HepG2 (cell line): ENCODE measurements around the gene IGFBP7. TPM values are rescaled to one million over a fixed set of nuclear protein-coding genes. Genes with fewer than 3 reads are reported as not detected.

ENCODE experiments used
- ATAC-seq: fragments of 200-7000 bp; cut with Tn5 transposase; 3 replicates; pipeline ENCODE4 v1.9.1; 2020; ENCODE audit warnings: mild to moderate bottlenecking, moderate library complexity
- BruUV-seq: library from RNA; stranded (reverse); fragments of 400-500 nt; replicated peaks from 2 replicates; lab custom pipeline; 2021; lab: Mats Ljungman, UMichigan
- CTCF ChIA-PET: fragments of 300-600 bp; formaldehyde crosslinking; extraction: SDS; loops from one replicate; lab custom pipeline; 2021; ENCODE audit warnings: low total read pairs, inconsistent platforms, low intra/inter-chr PET ratio; lab: Yijun Ruan, JAX
- POLR2A ChIA-PET: fragments of 350-600 bp; sonication (Branson Sonifier 250); formaldehyde crosslinking; loops from one replicate; lab custom pipeline; 2020; ENCODE audit warnings: antibody characterized with exemption, inconsistent platforms; lab: Yijun Ruan, JAX
- DNase-seq: peaks from one replicate; pipeline ENCODE4 v3.0.0-alpha.2; 2015; ENCODE audit warnings: low spot score
- FAIRE-seq: peaks from 3 replicates; lab custom pipeline; 2011; peaks lifted over from hg19 to GRCh38; lab: Jason Lieb, UNC
- H2AFZ ChIP-seq: one replicate; pipeline ENCODE4 v1.6.1; 2011; ENCODE audit warnings: low read length, inconsistent platforms
- H3K27ac ChIP-seq: fragments of 300-600 bp; 3 replicates; pipeline ENCODE4 v1.8.0; 2011; ENCODE audit warnings: mixed run types, mild to moderate bottlenecking, mixed read lengths, low read length, inconsistent platforms; ENCODE audit not compliant: insufficient read depth; ENCODE audit errors: extremely low read length
- H3K27me3 ChIP-seq, 2 experiments: fragments of 200-600 bp in 1 of 2; 2 replicates in 1 of 2; 3 replicates in 1 of 2; pipeline versions ENCODE4 v1.6.0 to v1.8.0; 2011; ENCODE audit warnings: low read length in 2 of 2, mild to moderate bottlenecking in 2 of 2, moderate library complexity in 2 of 2, inconsistent platforms in 1 of 2; ENCODE audit not compliant: insufficient read depth in 2 of 2, control insufficient read depth in 1 of 2
- H3K36me3 ChIP-seq, 2 experiments: fragments of 200-600 bp in 1 of 2; replicated peaks in 1 of 2; 2 replicates in 1 of 2; 3 replicates in 1 of 2; pipeline versions ENCODE4 v1.5.1 to v1.8.0; 2011; ENCODE audit warnings: low read length in 2 of 2, inconsistent platforms in 1 of 2; ENCODE audit not compliant: insufficient read depth in 2 of 2, control insufficient read depth in 1 of 2
- H3K4me1 ChIP-seq: 2 replicates; pipeline ENCODE4 v1.5.1; 2012; ENCODE audit warnings: low read length, inconsistent platforms; ENCODE audit not compliant: insufficient read depth
- H3K4me2 ChIP-seq: 2 replicates; pipeline ENCODE4 v1.6.0; 2011; ENCODE audit warnings: low read depth, low read length, inconsistent platforms
- H3K4me3 ChIP-seq, 3 experiments: fragments of 200-600 bp in 1 of 3; sonication (generic), shearing (Covaris generic) in 1 of 3; replicated peaks in 1 of 3; 2 replicates each; pipeline ENCODE4 v1.5.1; 2011 to 2016; ENCODE audit warnings: low read length in 3 of 3, inconsistent platforms in 2 of 3, low read depth in 2 of 3, mild to moderate bottlenecking in 2 of 3, control low read depth in 1 of 3, mixed read lengths in 1 of 3; ENCODE audit not compliant: insufficient read depth in 1 of 3
- H3K79me2 ChIP-seq: one replicate; pipeline ENCODE4 v1.6.1; 2011; ENCODE audit warnings: low read length, inconsistent platforms; ENCODE audit not compliant: insufficient read depth
- H3K9ac ChIP-seq: 2 replicates; pipeline ENCODE4 v1.6.0; 2011; ENCODE audit warnings: mild to moderate bottlenecking, low read depth, low read length, inconsistent platforms; ENCODE audit not compliant: insufficient read depth
- H3K9me3 ChIP-seq: 2 replicates; pipeline ENCODE4 v1.5.1; 2012; ENCODE audit warnings: mild to moderate bottlenecking, low read length
- H4K20me1 ChIP-seq: 2 replicates; pipeline ENCODE4 v1.6.0; 2011; ENCODE audit warnings: inconsistent platforms, mild to moderate bottlenecking, low read length, moderate library complexity; ENCODE audit not compliant: insufficient read depth
- CBFB ChIP-seq: sonication (generic); formaldehyde crosslinking; IDR thresholded peaks from 2 replicates; pipeline ENCODE4 v1.4.0; 2020; ENCODE audit warnings: missing genetic modification reagents
- CEBPB ChIP-seq: IDR thresholded peaks from 2 replicates; pipeline ENCODE4 v1.6.1; 2011; ENCODE audit warnings: low read depth, low read length, improper control_type of control experiment, borderline replicate concordance
- CENPT ChIP-seq: sonication (generic); formaldehyde crosslinking; IDR thresholded peaks from 2 replicates; pipeline ENCODE4 v1.8.0; 2022; ENCODE audit warnings: low read depth, mild to moderate bottlenecking, moderate library complexity, missing genetic modification reagents
- ELF1 ChIP-seq: sonication (generic); formaldehyde crosslinking; IDR thresholded peaks from 2 replicates; pipeline ENCODE4 v1.4.0; 2020; ENCODE audit warnings: missing genetic modification reagents
- EZH2 ChIP-seq: conservative IDR thresholded peaks from 2 replicates; pipeline ENCODE4 v1.6.1; 2012; ENCODE audit warnings: mild to moderate bottlenecking, low read depth, low read length, moderate library complexity
- KLF16 ChIP-seq, 2 experiments: sonication (generic) in 1 of 2; formaldehyde crosslinking in 1 of 2; IDR thresholded peaks; 2 replicates each; pipeline versions ENCODE4 v1.6.1 to v1.8.0; 2016 to 2023; ENCODE audit warnings: missing genetic modification reagents in 2 of 2, missing compliant biosample characterization in 1 of 2
- MEF2D ChIP-seq: sonication (generic); formaldehyde crosslinking; IDR thresholded peaks from 2 replicates; pipeline ENCODE4 v1.5.1; 2020; ENCODE audit warnings: mild to moderate bottlenecking, missing genetic modification reagents
- RFXANK ChIP-seq: IDR thresholded peaks from 2 replicates; pipeline ENCODE4 v1.6.1; 2016
- SMYD3 ChIP-seq: sonication (generic); formaldehyde crosslinking; IDR thresholded peaks from 2 replicates; pipeline ENCODE4 v1.8.1; 2023; ENCODE audit warnings: mild to moderate bottlenecking, missing genetic modification reagents
- TARDBP ChIP-seq: sonication (generic); formaldehyde crosslinking; IDR thresholded peaks from 2 replicates; pipeline ENCODE4 v1.8.0; 2022; ENCODE audit warnings: mild to moderate bottlenecking, missing genetic modification reagents
- ZNF776 ChIP-seq: sonication (generic); formaldehyde crosslinking; IDR thresholded peaks from 2 replicates; pipeline ENCODE4 v1.4.0; 2020; ENCODE audit warnings: mild to moderate bottlenecking, missing genetic modification reagents
- ZNF782 ChIP-seq: sonication (generic); formaldehyde crosslinking; IDR thresholded peaks from 2 replicates; pipeline ENCODE4 v1.4.0; 2020; ENCODE audit warnings: missing genetic modification reagents, mild to moderate bottlenecking, borderline replicate concordance
- ZNF790 ChIP-seq: sonication (generic); formaldehyde crosslinking; IDR thresholded peaks from 2 replicates; pipeline ENCODE4 v1.8.0; 2022; ENCODE audit warnings: missing genetic modification reagents, mild to moderate bottlenecking, borderline replicate concordance
- ZNF841 ChIP-seq: sonication (generic); formaldehyde crosslinking; IDR thresholded peaks from 2 replicates; pipeline ENCODE4 v1.8.1; 2023; ENCODE audit warnings: missing genetic modification reagents, borderline replicate concordance
- WGBS: methylation state at CpG from one replicate; pipeline ENCODE4 v1.1.6; 2017; ENCODE audit warnings: low lambda C conversion rate; 5-methylcytosine and 5-hydroxymethylcytosine counted together
- in situ Hi-C: cut with HindIII; loops from 2 replicates; pipeline ENCODE4 v1.10.0; 2017; ENCODE audit warnings: low pct_unique_long_range_greater_than_20kb; ENCODE audit not compliant: extremely low pct_ligation_motif_present
- intact Hi-C: fragments of 100-400 bp; cut with micrococcal nuclease; formaldehyde crosslinking; loops from one replicate; pipeline ENCODE4 v1.10.0; 2022; ENCODE audit not compliant: unreplicated experiment
- polyA plus RNA-seq, 8 experiments: library from polyadenylated mRNA; depleted of rRNA in 3 of 8; stranded (reverse) in 7 of 8; unstranded in 1 of 8; fragments of >200 nt; fragmentation: Illumina TruSeq in 4 of 8; extraction: Trizol in 4 of 8; gene quantifications; 2 replicates each; pipeline versions ENCODE4 v1.2.1 to v1.2.3, GENCODE V29; 2011 to 2016; ENCODE audit warnings: low read depth in 4 of 8, missing spikeins in 1 of 8, mixed read lengths in 1 of 8; ENCODE audit not compliant: insufficient read depth in 1 of 8
- total RNA-seq, 5 experiments: library from RNA; depleted of rRNA; stranded (reverse); fragments of >200 nt; fragmentation: Illumina TruSeq; extraction: Trizol; gene quantifications; 2 replicates each; pipeline ENCODE4 v1.2.3, GENCODE V29; 2016; ENCODE audit warnings: low read depth in 1 of 5
- TF ChIP-seq, protein P1 (sequence below): sonication (generic); formaldehyde crosslinking; IDR thresholded peaks from 2 replicates; pipeline ENCODE4 v1.4.0; 2020; ENCODE audit warnings: missing genetic modification reagents
- TF ChIP-seq, protein P2 (sequence below): sonication (generic); formaldehyde crosslinking; IDR thresholded peaks from 2 replicates; pipeline ENCODE4 v1.5.0; 2020; ENCODE audit warnings: missing genetic modification reagents, mild to moderate bottlenecking, borderline replicate concordance
- TF ChIP-seq, protein P3 (sequence below): IDR thresholded peaks from 2 replicates; pipeline ENCODE4 v1.6.1; 2016; ENCODE audit warnings: mild to moderate bottlenecking, missing biosample characterization, missing genetic modification reagents
- TF ChIP-seq, protein P4 (sequence below): sonication (generic); formaldehyde crosslinking; conservative IDR thresholded peaks from 2 replicates; pipeline ENCODE4 v1.8.0; 2022; ENCODE audit warnings: mild to moderate bottlenecking, moderate library complexity, missing genetic modification reagents
- TF ChIP-seq, protein P5 (sequence below): sonication (generic); formaldehyde crosslinking; IDR thresholded peaks from 2 replicates; pipeline ENCODE4 v1.8.1; 2023; ENCODE audit warnings: missing genetic modification reagents, inconsistent platforms, borderline replicate concordance
- TF ChIP-seq, protein P6 (sequence below): IDR thresholded peaks from 2 replicates; pipeline ENCODE4 v1.6.1; 2016; ENCODE audit warnings: low read depth, borderline replicate concordance

IGFBP7 gene
- total and polyA plus RNA-seq, 2 of the 13 experiments (the other 11 are each of a cell fraction or from before 2014, with no cell fraction given) = 1.1 to 1.3 TPM

DNA sequence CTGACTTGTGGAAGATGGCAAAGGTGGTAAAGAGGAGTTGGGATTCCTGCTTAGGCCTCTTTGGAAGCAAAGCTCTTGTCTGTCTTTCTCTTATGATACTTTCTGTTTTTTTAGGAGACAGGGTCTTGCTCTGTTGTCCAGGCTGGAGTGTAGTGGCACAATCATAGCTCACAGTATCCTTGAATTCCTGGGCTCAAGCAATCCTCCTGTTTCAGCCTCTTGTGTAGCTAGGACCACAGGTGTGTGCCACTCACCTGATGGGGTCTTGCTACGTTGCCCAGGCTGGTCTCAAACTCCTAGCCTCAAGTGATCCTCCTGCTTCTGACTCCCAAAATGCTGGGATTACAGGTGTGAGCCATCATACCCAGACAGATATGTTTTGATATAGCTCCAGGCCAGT is 19.3 kb upstream of the IGFBP7 start:
- intact Hi-C loops = no loop called here
- Histone ChIP-seq H4K20me1 (no peaks in the 10 kb centered on the region), H3K4me2 (no peak overlapping the region), H3K79me2 (no peaks in the 10 kb centered on the region), H3K36me3 (no peaks in the 10 kb centered on the region), H3K4me3 (no peak overlapping the region), H3K27ac (no peak overlapping the region), H2AFZ (no peak overlapping the region), H3K9me3 (peaks cover 12% of the 10 kb centered on the region; the same call in 1 of the 2 replicates), H3K9ac (no peak overlapping the region), H3K4me1 (peaks cover 9% of the 10 kb centered on the region; the same call in 1 of the 2 replicates), H3K27me3 (no peaks in the 10 kb centered on the region; a peak in 1 of 5 replicates)
- in situ Hi-C loops = no loop called here
- DNase-seq = no peak
- WGBS = no CpG with 5 or more reads among the region's 1 CpG
- POLR2A ChIA-PET = no interaction called here
- CTCF ChIA-PET = no interaction called here
- FAIRE-seq = no peak
- no TSS peak for BruUV-seq
- no peak for TF ChIP-seq CEBPB
- TF ChIP-seq CENPT (CRISPR knock-in tag) = no peak
- no peak for TF ChIP-seq ZNF841 (CRISPR knock-in tag)
- TF ChIP-seq, protein P1, sequence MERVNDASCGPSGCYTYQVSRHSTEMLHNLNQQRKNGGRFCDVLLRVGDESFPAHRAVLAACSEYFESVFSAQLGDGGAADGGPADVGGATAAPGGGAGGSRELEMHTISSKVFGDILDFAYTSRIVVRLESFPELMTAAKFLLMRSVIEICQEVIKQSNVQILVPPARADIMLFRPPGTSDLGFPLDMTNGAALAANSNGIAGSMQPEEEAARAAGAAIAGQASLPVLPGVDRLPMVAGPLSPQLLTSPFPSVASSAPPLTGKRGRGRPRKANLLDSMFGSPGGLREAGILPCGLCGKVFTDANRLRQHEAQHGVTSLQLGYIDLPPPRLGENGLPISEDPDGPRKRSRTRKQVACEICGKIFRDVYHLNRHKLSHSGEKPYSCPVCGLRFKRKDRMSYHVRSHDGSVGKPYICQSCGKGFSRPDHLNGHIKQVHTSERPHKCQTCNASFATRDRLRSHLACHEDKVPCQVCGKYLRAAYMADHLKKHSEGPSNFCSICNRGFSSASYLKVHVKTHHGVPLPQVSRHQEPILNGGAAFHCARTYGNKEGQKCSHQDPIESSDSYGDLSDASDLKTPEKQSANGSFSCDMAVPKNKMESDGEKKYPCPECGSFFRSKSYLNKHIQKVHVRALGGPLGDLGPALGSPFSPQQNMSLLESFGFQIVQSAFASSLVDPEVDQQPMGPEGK (CRISPR knock-in tag) = no peak
- TF ChIP-seq, protein P2, sequence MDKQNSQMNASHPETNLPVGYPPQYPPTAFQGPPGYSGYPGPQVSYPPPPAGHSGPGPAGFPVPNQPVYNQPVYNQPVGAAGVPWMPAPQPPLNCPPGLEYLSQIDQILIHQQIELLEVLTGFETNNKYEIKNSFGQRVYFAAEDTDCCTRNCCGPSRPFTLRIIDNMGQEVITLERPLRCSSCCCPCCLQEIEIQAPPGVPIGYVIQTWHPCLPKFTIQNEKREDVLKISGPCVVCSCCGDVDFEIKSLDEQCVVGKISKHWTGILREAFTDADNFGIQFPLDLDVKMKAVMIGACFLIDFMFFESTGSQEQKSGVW = no peak
- TF ChIP-seq ELF1 = no peak
- no peak for TF ChIP-seq SMYD3 (CRISPR knock-in tag)
- TF ChIP-seq, protein P3, sequence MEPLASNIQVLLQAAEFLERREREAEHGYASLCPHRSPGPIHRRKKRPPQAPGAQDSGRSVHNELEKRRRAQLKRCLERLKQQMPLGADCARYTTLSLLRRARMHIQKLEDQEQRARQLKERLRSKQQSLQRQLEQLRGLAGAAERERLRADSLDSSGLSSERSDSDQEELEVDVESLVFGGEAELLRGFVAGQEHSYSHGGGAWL (CRISPR knock-in tag) = no peak
- TF ChIP-seq MEF2D (CRISPR knock-in tag) = no peak
- no peak for TF ChIP-seq RFXANK (CRISPR knock-in tag)
- TF ChIP-seq TARDBP (CRISPR knock-in tag) = no peak
- TF ChIP-seq ZNF776 (CRISPR knock-in tag) = no peak
- TF ChIP-seq KLF16 (CRISPR knock-in tag; IDR thresholded peaks at IDR 0.05) = no peak
- TF ChIP-seq ZNF782 = no peak
- TF ChIP-seq, protein P4, sequence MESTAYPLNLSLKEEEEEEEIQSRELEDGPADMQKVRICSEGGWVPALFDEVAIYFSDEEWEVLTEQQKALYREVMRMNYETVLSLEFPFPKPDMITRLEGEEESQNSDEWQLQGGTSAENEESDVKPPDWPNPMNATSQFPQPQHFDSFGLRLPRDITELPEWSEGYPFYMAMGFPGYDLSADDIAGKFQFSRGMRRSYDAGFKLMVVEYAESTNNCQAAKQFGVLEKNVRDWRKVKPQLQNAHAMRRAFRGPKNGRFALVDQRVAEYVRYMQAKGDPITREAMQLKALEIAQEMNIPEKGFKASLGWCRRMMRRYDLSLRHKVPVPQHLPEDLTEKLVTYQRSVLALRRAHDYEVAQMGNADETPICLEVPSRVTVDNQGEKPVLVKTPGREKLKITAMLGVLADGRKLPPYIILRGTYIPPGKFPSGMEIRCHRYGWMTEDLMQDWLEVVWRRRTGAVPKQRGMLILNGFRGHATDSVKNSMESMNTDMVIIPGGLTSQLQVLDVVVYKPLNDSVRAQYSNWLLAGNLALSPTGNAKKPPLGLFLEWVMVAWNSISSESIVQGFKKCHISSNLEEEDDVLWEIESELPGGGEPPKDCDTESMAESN (CRISPR knock-in tag) = no peak
- TF ChIP-seq, protein P5, sequence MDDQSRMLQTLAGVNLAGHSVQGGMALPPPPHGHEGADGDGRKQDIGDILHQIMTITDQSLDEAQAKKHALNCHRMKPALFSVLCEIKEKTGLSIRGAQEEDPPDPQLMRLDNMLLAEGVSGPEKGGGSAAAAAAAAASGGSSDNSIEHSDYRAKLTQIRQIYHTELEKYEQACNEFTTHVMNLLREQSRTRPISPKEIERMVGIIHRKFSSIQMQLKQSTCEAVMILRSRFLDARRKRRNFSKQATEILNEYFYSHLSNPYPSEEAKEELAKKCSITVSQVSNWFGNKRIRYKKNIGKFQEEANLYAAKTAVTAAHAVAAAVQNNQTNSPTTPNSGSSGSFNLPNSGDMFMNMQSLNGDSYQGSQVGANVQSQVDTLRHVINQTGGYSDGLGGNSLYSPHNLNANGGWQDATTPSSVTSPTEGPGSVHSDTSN (CRISPR knock-in tag) = no peak
- TF ChIP-seq ZNF790 (CRISPR knock-in tag) = no peak
- TF ChIP-seq, protein P6, sequence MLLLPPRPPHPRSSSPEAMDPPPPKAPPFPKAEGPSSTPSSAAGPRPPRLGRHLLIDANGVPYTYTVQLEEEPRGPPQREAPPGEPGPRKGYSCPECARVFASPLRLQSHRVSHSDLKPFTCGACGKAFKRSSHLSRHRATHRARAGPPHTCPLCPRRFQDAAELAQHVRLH (CRISPR knock-in tag) = no peak
- no peak for TF ChIP-seq CBFB
- no peak for TF ChIP-seq EZH2
- no peak for ATAC-seq
